T-helper 1 cell treated with Interleukin-12 subunit alpha and Interleukin-12 subunit beta and Interleukin-4 antibody, amounts not matched to agents 30 μg/mL and 1 μg/mL, for 36 hours (primary cell): ENCODE results near the gene ACBD4.
"Not testable (repeated sequence)": the region's sequence is repeated elsewhere in the genome, so short reads cannot be mapped to it uniquely, and the experiment has no call there.

ENCODE experiments used
- H3K27ac Mint-ChIP-seq: one replicate; pipeline ENCODE4 v1.8.0; 2021; ENCODE audit warnings: mild to moderate bottlenecking, mixed read lengths
- H3K27me3 Mint-ChIP-seq: one replicate; pipeline ENCODE4 v1.8.0; 2021; ENCODE audit warnings: low read depth, mixed read lengths
- H3K36me3 Mint-ChIP-seq: one replicate; pipeline ENCODE4 v1.8.0; 2021; ENCODE audit warnings: low read depth, mixed read lengths
- H3K4me1 Mint-ChIP-seq: one replicate; pipeline ENCODE4 v1.8.0; 2021; ENCODE audit warnings: low read depth, mixed read lengths
- H3K4me3 Mint-ChIP-seq: one replicate; pipeline ENCODE4 v1.8.0; 2021; ENCODE audit warnings: mild to moderate bottlenecking, moderate library complexity, mixed read lengths
- H3K9me3 Mint-ChIP-seq: one replicate; pipeline ENCODE4 v1.8.0; 2021; ENCODE audit warnings: mixed read lengths

Gene ACBD4

GRCh38 chr17:45121055-45121454 lies 14.4 kb upstream of the ACBD4 start:
- no peaks in the 10 kb centered on the region for H3K36me3 Mint-ChIP-seq
- H3K27me3 Mint-ChIP-seq: peaks cover 8% of the 10 kb centered on the region

DNA sequence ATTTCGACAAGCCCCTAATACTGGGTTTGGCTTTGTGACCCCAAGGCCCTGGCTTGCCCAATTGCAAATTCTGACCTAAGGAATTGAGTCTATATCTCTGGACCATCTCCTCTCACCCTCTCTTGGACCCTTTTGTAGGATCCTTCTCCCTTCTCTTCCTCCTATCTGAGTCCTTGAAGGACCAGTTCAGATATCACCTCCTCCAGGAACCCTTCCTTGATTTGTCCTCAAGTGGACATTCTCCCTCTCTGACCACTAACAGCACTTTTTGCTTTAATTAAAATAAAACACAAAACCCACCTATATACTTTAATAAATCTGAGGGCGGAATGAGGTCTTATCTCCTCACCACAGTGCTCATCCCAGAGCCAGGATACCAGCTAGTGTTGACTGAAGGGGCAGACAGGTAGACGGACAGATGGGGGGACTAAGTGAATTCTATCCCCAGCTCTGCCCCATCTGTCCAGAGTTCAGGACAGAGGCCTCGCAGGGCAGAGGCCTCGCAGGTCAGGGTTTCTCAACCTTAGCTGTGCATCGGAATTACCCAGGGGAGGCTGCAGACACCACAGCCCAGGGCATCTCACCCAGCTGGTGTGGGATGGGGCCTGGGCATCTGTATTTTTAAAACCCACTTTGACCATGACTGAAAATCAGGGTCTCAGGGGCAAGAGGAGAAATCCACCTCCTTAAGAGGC lies 12.3 kb upstream of the ACBD4 start:
- H3K27me3 Mint-ChIP-seq: peaks cover 8% of the 10 kb centered on the region
- H3K4me1 Mint-ChIP-seq: peaks cover 2% of the 10 kb centered on the region
- no peaks in the 10 kb centered on the region for H3K9me3 Mint-ChIP-seq
- H3K27ac Mint-ChIP-seq: no peak overlapping the region
- H3K36me3 Mint-ChIP-seq: no peaks in the 10 kb centered on the region
- no peak overlapping the region for H3K4me3 Mint-ChIP-seq

More at GRCh38 chr17:45121055-45121454, 14.4 kb upstream of the ACBD4 start:
- Mint-ChIP-seq H3K4me3 (no peak overlapping the region), H3K4me1 (no peaks in the 10 kb centered on the region), H3K27ac (no peak overlapping the region), H3K9me3 (no peaks in the 10 kb centered on the region)

DNA sequence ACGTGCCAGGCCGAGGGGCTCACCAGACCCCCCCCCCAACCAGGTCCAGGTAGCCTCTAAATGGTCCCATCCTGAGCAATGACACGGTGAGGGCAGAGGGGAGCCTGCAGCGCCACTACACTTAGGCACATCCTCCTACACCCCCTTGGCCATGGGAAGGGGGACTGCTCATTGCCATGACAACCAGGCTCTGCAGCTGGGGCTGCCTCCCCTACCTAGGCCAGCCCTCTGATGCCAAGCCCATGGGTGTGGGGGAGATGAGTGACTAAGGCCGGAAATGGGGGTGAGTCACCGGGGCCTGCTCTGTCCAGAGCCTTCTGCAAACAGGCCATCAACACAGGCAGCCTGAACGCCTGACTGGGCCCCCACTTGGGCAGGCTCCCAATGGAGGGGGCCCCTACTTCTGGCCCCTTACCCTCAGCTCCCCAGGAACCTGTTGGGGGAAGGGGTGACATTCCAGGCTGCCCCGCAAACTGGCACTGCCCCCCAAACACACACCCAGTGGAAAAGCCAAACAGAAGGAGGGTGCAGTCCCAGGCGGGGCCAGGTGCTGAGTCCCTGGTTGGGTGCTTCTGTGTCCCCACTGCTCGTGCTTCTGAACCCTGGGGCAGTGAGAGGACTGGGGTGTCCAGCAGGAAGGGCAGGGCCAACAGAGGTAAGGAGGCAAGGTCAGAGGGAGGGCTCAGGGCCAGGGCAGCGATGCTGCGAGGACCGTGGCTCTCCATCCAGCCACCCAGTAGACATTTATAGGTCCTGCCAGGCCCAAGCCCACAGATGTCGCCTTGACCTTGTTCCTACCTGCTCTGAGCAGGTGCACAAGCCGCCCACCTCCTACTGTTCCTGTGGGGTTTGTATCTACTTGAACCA lies 11.3 kb upstream of the ACBD4 start:
- Mint-ChIP-seq H3K4me1 (peaks cover 2% of the 10 kb centered on the region), H3K9me3 (no peaks in the 10 kb centered on the region), H3K4me3 (no peak overlapping the region), H3K27me3 (peaks cover 8% of the 10 kb centered on the region), H3K27ac (no peak overlapping the region), H3K36me3 (no peaks in the 10 kb centered on the region)

- not testable (repeated sequence) for H3K4me1 Mint-ChIP-seq, H3K27ac Mint-ChIP-seq, H3K36me3 Mint-ChIP-seq, H3K27me3 Mint-ChIP-seq, H3K9me3 Mint-ChIP-seq, H3K4me3 Mint-ChIP-seq
Measured at GRCh38 chr17:45124797-45125122, 10.7 kb upstream of the ACBD4 start.

DNA sequence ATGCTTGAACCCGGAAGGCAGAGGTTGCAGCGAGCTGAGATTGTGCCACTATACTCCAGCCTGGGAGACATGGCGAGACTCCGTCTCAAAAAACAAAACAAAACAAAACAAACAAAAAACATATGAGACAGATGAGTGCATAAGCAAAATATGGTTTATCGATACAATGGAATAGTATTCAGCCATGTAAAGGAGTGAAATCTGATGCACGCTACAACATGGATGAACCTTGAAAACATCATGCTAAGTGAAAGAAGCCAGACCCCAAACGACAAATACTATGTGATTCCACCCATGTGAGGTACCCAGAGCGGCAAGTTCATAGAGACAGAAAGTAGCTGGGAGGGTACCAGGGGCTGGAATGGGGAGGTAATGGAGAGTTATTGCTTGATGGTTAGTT lies 10.0 kb upstream of the ACBD4 start:
- no peaks in the 10 kb centered on the region for H3K36me3 Mint-ChIP-seq
- no peak overlapping the region for H3K27ac Mint-ChIP-seq
- H3K27me3 Mint-ChIP-seq: peaks cover 12% of the 10 kb centered on the region
- H3K4me1 Mint-ChIP-seq: peaks cover 2% of the 10 kb centered on the region
- H3K4me3 Mint-ChIP-seq: no peak overlapping the region
- H3K9me3 Mint-ChIP-seq: no peaks in the 10 kb centered on the region

DNA sequence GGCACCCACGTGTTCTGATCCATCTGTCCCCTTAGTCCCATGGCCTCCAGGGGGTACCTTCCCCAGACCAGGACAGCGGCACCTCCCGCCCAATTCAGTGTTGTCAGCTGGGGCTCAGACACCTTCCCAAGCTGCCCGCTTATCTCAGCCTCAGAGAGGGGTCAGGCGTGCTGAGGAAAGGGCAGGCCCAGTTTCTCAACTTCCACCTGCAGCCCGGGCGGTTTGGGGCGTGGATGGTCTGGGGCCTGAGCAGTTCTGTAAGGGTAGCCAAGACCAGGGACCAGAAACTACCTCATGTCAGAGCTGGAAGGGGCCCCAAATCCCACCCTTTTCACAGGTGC lies 8.3 kb upstream of the ACBD4 start:
- peaks cover 2% of the 10 kb centered on the region for H3K4me1 Mint-ChIP-seq
- H3K4me3 Mint-ChIP-seq: no peak overlapping the region
- peak overlapping the region; percentile 49 for H3K27ac Mint-ChIP-seq
- no peaks in the 10 kb centered on the region for H3K36me3 Mint-ChIP-seq
- H3K9me3 Mint-ChIP-seq: no peaks in the 10 kb centered on the region
- H3K27me3 Mint-ChIP-seq: peaks cover 14% of the 10 kb centered on the region

DNA sequence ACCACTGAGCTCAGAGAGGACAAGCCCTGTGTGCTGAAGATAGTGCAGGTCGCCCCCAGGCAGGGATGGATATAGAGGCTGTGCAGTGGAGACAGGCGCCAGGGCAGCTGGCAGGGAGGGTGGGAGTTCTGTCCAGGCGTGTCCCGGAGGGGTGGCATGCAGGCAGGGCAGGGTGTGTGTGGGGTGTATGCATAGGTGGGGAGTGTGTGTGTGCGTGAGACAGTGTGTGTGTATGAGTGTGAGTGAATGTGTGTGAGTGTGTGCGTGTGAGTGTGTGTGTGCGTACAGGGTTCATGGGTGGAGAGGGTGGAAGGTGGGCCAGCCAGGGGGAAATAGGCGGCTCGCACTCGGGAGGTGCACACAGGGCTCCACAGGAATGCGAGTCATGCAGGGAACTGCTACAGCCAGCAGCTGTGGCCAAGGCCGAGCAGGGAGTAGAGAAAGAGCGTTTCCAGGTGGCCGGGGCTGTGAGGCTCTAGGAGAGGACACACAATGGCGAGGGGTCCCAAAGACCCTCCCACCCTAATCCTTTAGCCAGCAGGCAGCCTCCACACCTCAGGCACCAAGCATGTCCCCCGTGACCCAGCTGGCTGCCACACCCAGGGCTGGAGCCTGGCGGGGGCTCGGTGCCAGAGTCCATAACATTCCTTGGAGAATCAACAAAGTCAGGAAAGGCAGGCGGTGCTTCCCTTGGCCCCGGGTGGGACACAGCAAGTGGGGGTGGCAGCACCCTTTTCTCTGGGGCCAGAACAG lies 7.8 kb upstream of the ACBD4 start:
- H3K9me3 Mint-ChIP-seq: no peaks in the 10 kb centered on the region
- H3K4me3 Mint-ChIP-seq: no peak overlapping the region

GRCh38 chr17:45128331-45128730 lies 7.2 kb upstream of the ACBD4 start:
- H3K27me3 Mint-ChIP-seq: peaks cover 14% of the 10 kb centered on the region
- H3K4me3 Mint-ChIP-seq: no peak overlapping the region
- H3K9me3 Mint-ChIP-seq: no peaks in the 10 kb centered on the region
- H3K27ac Mint-ChIP-seq: no peak overlapping the region
- no peaks in the 10 kb centered on the region for H3K36me3 Mint-ChIP-seq
- peaks cover 2% of the 10 kb centered on the region for H3K4me1 Mint-ChIP-seq

More for the DNA sequence above, 7.8 kb upstream of the ACBD4 start:
- H3K4me1 Mint-ChIP-seq: peaks cover 2% of the 10 kb centered on the region
- H3K36me3 Mint-ChIP-seq: no peaks in the 10 kb centered on the region
- peaks cover 14% of the 10 kb centered on the region for H3K27me3 Mint-ChIP-seq
- no peak overlapping the region for H3K27ac Mint-ChIP-seq

DNA sequence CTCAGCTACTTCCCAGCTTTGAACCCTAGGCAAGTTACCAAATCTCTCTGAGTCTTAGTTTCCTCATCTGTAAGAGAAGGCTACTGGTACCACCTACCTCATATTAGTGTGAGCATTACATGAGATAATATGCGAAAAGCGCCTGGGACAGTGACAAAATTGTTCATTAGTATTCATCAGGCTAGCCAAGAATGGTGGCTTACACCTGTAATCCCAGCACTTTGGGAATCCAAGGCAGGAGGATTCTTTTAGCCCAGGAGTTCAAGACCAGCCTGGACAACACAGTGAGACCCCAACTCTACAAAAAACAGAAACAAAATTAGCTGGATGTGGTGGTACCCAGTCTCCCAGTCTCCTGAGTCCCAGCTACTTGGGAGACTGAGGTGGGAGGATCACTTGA lies 6.5 kb upstream of the ACBD4 start:
- Mint-ChIP-seq H3K27me3 (peaks cover 14% of the 10 kb centered on the region), H3K4me3 (no peak overlapping the region), H3K27ac (no peak overlapping the region), H3K36me3 (no peaks in the 10 kb centered on the region), H3K4me1 (peaks cover 4% of the 10 kb centered on the region), H3K9me3 (no peaks in the 10 kb centered on the region)

GRCh38 chr17:45129426-45129939 lies 6.0 kb upstream of the ACBD4 start:
- Mint-ChIP-seq H3K9me3 (no peaks in the 10 kb centered on the region), H3K4me1 (peaks cover 4% of the 10 kb centered on the region), H3K27me3 (peaks cover 14% of the 10 kb centered on the region), H3K36me3 (no peaks in the 10 kb centered on the region), H3K27ac (no peak overlapping the region), H3K4me3 (no peak overlapping the region)

- Mint-ChIP-seq H3K27ac (no peak overlapping the region), H3K4me1 (peaks cover 5% of the 10 kb centered on the region), H3K36me3 (peaks cover under 1% of the 10 kb centered on the region), H3K4me3 (peak overlapping the region; percentile 40), H3K9me3 (no peaks in the 10 kb centered on the region), H3K27me3 (peaks cover 14% of the 10 kb centered on the region)
Measured at GRCh38 chr17:45129940-45130680, 5.4 kb upstream of the ACBD4 start.

DNA sequence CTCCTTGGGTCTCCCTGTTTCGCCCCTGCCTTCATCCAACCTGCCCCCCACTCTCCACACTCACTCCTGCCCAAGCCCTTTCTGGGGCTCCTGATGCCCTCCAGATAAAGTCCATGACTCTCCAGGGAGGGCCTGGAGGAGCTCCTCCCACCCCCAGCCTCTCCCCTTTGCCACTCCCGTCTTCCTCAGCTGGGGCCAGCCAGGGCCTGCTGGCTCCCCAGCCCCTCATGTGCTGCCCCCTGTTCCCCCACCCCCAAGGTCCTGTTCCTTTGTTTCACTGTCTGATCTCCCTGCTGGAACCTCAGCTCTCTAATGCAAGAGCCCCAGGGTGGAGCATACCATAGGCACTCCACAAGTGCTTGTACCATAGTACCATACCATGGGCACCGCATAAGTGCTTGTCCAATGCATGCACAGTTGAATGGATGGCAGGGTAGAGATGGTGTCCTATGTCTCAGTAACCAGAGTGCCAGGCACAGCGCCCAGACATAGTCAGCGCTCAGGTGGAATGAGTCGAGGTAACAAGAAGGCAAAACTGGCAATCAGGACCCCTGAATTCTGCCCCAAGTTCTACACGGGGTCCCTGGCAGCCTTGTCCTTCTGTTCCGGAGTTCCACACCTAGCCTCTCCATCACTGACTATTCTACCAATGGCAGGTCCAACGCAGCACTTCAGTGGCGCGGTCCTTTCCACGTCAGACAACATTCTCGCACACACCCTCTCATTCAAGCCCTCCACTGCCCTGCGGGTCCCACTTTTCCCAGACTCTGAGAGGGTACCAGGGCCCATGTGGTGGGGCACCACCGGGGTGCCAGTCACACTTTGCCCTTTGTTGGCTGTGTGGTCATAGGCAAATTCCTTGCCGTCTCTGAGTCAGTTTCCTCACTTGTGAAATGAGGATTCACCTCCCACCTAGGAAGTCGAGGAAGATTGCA lies 4.5 kb upstream of the ACBD4 start:
- no peaks in the 10 kb centered on the region for H3K9me3 Mint-ChIP-seq
- H3K4me3 Mint-ChIP-seq: peak overlapping the region; percentile 40
- H3K4me1 Mint-ChIP-seq: peaks cover 6% of the 10 kb centered on the region
- peaks cover 3% of the 10 kb centered on the region for H3K36me3 Mint-ChIP-seq
- peaks cover 14% of the 10 kb centered on the region for H3K27me3 Mint-ChIP-seq
- H3K27ac Mint-ChIP-seq: peak overlapping the region; percentile 0

GRCh38 chr17:45131616-45132319 lies 3.7 kb upstream of the ACBD4 start:
- Mint-ChIP-seq H3K4me1 (peaks cover 6% of the 10 kb centered on the region), H3K36me3 (peaks cover 3% of the 10 kb centered on the region), H3K27me3 (peaks cover 14% of the 10 kb centered on the region), H3K27ac (no peak overlapping the region), H3K9me3 (no peaks in the 10 kb centered on the region), H3K4me3 (peak overlapping the region; percentile 56)
